Endodermal cell (in vitro differentiated cells): ENCODE measurements around the gene ANXA4. TPM values are rescaled to one million over a fixed set of nuclear protein-coding genes. Genes with fewer than 3 reads are reported as not detected.
"Not testable (repeated sequence)": the region's sequence is repeated elsewhere in the genome, so short reads cannot be mapped to it uniquely, and the experiment has no call there.

Experiments used
- DNase-seq: peaks from one replicate; pipeline ENCODE4 v3.0.0-alpha.2; 2017
- H3K27ac ChIP-seq: 2 replicates; pipeline ENCODE4 v1.5.1; 2013; ENCODE audit warnings: mild to moderate bottlenecking, low read depth, low read length, moderate library complexity
- H3K27me3 ChIP-seq: 2 replicates; pipeline ENCODE4 v1.6.1; 2013; ENCODE audit warnings: mild to moderate bottlenecking, low read length, moderate library complexity; ENCODE audit not compliant: insufficient read depth, control insufficient read depth, poor library complexity, severe bottlenecking
- H3K36me3 ChIP-seq: 2 replicates; pipeline ENCODE4 v1.7.0; 2013; ENCODE audit warnings: mild to moderate bottlenecking, low read length, moderate library complexity; ENCODE audit not compliant: control insufficient read depth, insufficient read depth
- H3K4me1 ChIP-seq: one replicate; pipeline ENCODE4 v1.7.0; 2013; ENCODE audit warnings: low read length; ENCODE audit not compliant: control insufficient read depth, insufficient read depth
- H3K4me3 ChIP-seq: 2 replicates; pipeline ENCODE4 v1.5.1; 2013; ENCODE audit warnings: mild to moderate bottlenecking, low read length, moderate library complexity
- H3K9ac ChIP-seq: 2 replicates; pipeline ENCODE4 v1.6.1; 2013; ENCODE audit warnings: mild to moderate bottlenecking, low read length, moderate library complexity; ENCODE audit not compliant: poor library complexity, severe bottlenecking; ENCODE audit errors: extremely low read depth
- H3K9me3 ChIP-seq: 2 replicates; pipeline ENCODE4 v1.6.1; 2013; ENCODE audit warnings: mild to moderate bottlenecking, low read length, moderate library complexity; ENCODE audit not compliant: control insufficient read depth
- H3K27ac Mint-ChIP-seq: 2 replicates; pipeline ENCODE4 v1.8.0; 2020; ENCODE audit warnings: mixed read lengths
- H3K27me3 Mint-ChIP-seq: 2 replicates; pipeline ENCODE4 v1.8.0; 2021; ENCODE audit warnings: mild to moderate bottlenecking, mixed read lengths; ENCODE audit not compliant: insufficient read depth
- H3K36me3 Mint-ChIP-seq: 2 replicates; pipeline ENCODE4 v1.8.0; 2020; ENCODE audit warnings: low read depth, mixed read lengths
- H3K4me1 Mint-ChIP-seq: 2 replicates; pipeline ENCODE4 v1.8.0; 2020; ENCODE audit warnings: mixed read lengths
- H3K4me3 Mint-ChIP-seq: 2 replicates; pipeline ENCODE4 v1.8.0; 2020; ENCODE audit warnings: mild to moderate bottlenecking, moderate library complexity, mixed read lengths
- H3K9me3 Mint-ChIP-seq: 2 replicates; pipeline ENCODE4 v1.8.0; 2020; ENCODE audit warnings: mild to moderate bottlenecking, mixed read lengths
- CTCF ChIP-seq: fragments of 200-600 bp; sonication (generic); conservative IDR thresholded peaks from 2 replicates; pipeline ENCODE4 v1.5.0; 2021; ENCODE audit warnings: antibody characterized with exemption, mild to moderate bottlenecking
- WGBS, 2 experiments: methylation state at CpG; one replicate each; pipeline versions ENCODE4 v1.1.5 to v1.1.7; 2013; ENCODE audit warnings: missing lambda C conversion rate in 2 of 2, mixed read lengths in 1 of 2; ENCODE audit not compliant: insufficient coverage in 1 of 2, insufficient read length in 1 of 2; 5-methylcytosine and 5-hydroxymethylcytosine counted together
- total RNA-seq, 2 donors: library from RNA; stranded (reverse); fragmentation: NEBNext Ultra II Directional in 1 of 2; extraction: Animal tissue kit (Norgen Biotek cat#: 25700) in 1 of 2; gene quantifications; 2 replicates in 1 of 2; 3 replicates in 1 of 2; pipeline ENCODE4 v1.2.1, GENCODE V29; 2021

The ANXA4 gene
- total RNA-seq, 2 donors from 2014 or later, result 18.0 to 21.4 TPM

- DNase-seq, result no peak
- no peak overlapping the region for H3K27ac Mint-ChIP-seq
- H3K4me3 ChIP-seq, result no peak overlapping the region
- 85 to 87% methylated on average over 2 of the region's 2 CpGs for WGBS, 2 experiments
- H3K9ac ChIP-seq, result no peak overlapping the region
- H3K27me3 ChIP-seq, result no peaks in the 10 kb centered on the region
- no peaks in the 10 kb centered on the region for H3K27me3 Mint-ChIP-seq
- H3K36me3 Mint-ChIP-seq, result peaks cover 2% of the 10 kb centered on the region
- H3K4me1 Mint-ChIP-seq, result peaks cover 1% of the 10 kb centered on the region
- no peak overlapping the region for H3K27ac ChIP-seq
- no peaks in the 10 kb centered on the region for H3K9me3 Mint-ChIP-seq
- H3K4me3 Mint-ChIP-seq, result no peak overlapping the region
- no peaks in the 10 kb centered on the region for H3K4me1 ChIP-seq
- no peaks in the 10 kb centered on the region for H3K36me3 ChIP-seq
- TF ChIP-seq CTCF, result no peak
- no peaks in the 10 kb centered on the region for H3K9me3 ChIP-seq
Observed at GRCh38 chr2:69762025-69762424, 20.1 kb downstream of the ANXA4 start.

GRCh38 chr2:69762513-69763494 is 20.9 kb downstream of the ANXA4 start:
- 93 to 96% methylated on average over 10 to 14 of the region's 14 CpGs for WGBS, 2 experiments
- no peaks in the 10 kb centered on the region for H3K9me3 Mint-ChIP-seq
- H3K9me3 ChIP-seq, result no peaks in the 10 kb centered on the region
- no peak for TF ChIP-seq CTCF
- H3K27ac ChIP-seq, result no peak overlapping the region
- H3K27me3 ChIP-seq, result no peaks in the 10 kb centered on the region
- H3K4me1 ChIP-seq, result no peaks in the 10 kb centered on the region
- H3K27ac Mint-ChIP-seq, result no peak overlapping the region
- H3K4me3 ChIP-seq, result no peak overlapping the region
- H3K36me3 Mint-ChIP-seq, result peaks cover 2% of the 10 kb centered on the region
- no peak overlapping the region for H3K4me3 Mint-ChIP-seq
- no peaks in the 10 kb centered on the region for H3K36me3 ChIP-seq
- DNase-seq, result no peak
- H3K27me3 Mint-ChIP-seq, result no peaks in the 10 kb centered on the region
- no peak overlapping the region for H3K9ac ChIP-seq
- H3K4me1 Mint-ChIP-seq, result peaks cover 1% of the 10 kb centered on the region

- DNase-seq, H3K9me3 Mint-ChIP-seq, H3K27me3 ChIP-seq, H3K27ac Mint-ChIP-seq, H3K4me1 Mint-ChIP-seq, H3K36me3 Mint-ChIP-seq, H3K36me3 ChIP-seq, H3K9me3 ChIP-seq, H3K4me1 ChIP-seq, H3K4me3 ChIP-seq, H3K27me3 Mint-ChIP-seq, H3K4me3 Mint-ChIP-seq, H3K27ac ChIP-seq, H3K9ac ChIP-seq: not testable (repeated sequence)
- WGBS, 2 experiments, result 88 to 94% methylated on average over 6 to 7 of the region's 7 CpGs
Observed at GRCh38 chr2:69763831-69764230, 21.9 kb downstream of the ANXA4 start.
